GM12878 (cell line): ENCODE measurements around the gene ANHX. TPM values are rescaled to one million over a fixed set of nuclear protein-coding genes. Genes with fewer than 3 reads are reported as not detected.

Experiments
- ATAC-seq: fragments of 200-7000 bp; cut with Tn5 transposase; 3 replicates; pipeline ENCODE4 v1.9.1; 2020; ENCODE audit warnings: mild to moderate bottlenecking, moderate library complexity
- BruUV-seq: library from RNA; stranded (reverse); fragments of 400-500 nt; replicated peaks from 2 replicates; lab custom pipeline; 2021; lab: Mats Ljungman, UMichigan
- CTCF ChIA-PET: fragments of 300-600 bp; sonication (Branson Sonifier 250); formaldehyde crosslinking; extraction: SDS; loops from one replicate; lab custom pipeline; 2021; ENCODE audit warnings: inconsistent platforms; lab: Yijun Ruan, JAX
- POLR2A ChIA-PET: fragments of 350-600 bp; formaldehyde crosslinking; extraction: SDS; loops from one replicate; lab custom pipeline; 2021; ENCODE audit warnings: inconsistent platforms; lab: Charles Lee
- RAD21 ChIA-PET: fragments of 300-600 bp; sonication (Branson Sonifier 250); formaldehyde crosslinking; loops from one replicate; lab custom pipeline; 2023; ENCODE audit warnings: antibody characterized with exemption; ENCODE audit not compliant: unreplicated experiment; lab: Charles Lee
- SMC1A ChIA-PET: fragments of 300-600 bp; sonication (Branson Sonifier 250); formaldehyde crosslinking; loops from one replicate; lab custom pipeline; 2023; ENCODE audit not compliant: unreplicated experiment, uncharacterized antibody; lab: Charles Lee
- DNase-seq: peaks from one replicate; pipeline ENCODE4 v3.0.0-alpha.2; 2011; ENCODE audit warnings: low read depth, low spot score
- FAIRE-seq: peaks from 3 replicates; lab custom pipeline; 2011; peaks lifted over from hg19 to GRCh38; lab: Jason Lieb, UNC
- H2AFZ ChIP-seq: 2 replicates; pipeline ENCODE4 v1.6.0; 2011; ENCODE audit warnings: low read depth, low read length, control low read depth; ENCODE audit not compliant: control insufficient read depth
- H3K27ac ChIP-seq: 2 replicates; pipeline ENCODE4 v1.5.1; 2011; ENCODE audit warnings: control low read depth; ENCODE audit not compliant: control insufficient read depth, insufficient read depth
- H3K27me3 ChIP-seq, 2 experiments: replicated peaks in 1 of 2; 2 replicates each; pipeline versions ENCODE4 v1.6.0 to v1.6.1; 2011; ENCODE audit warnings: low read length in 1 of 2; ENCODE audit not compliant: control insufficient read depth in 2 of 2, insufficient read depth in 2 of 2
- H3K36me3 ChIP-seq, 2 experiments: 2 replicates each; pipeline ENCODE4 v1.5.1; 2011; ENCODE audit warnings: low read length in 1 of 2; ENCODE audit not compliant: control insufficient read depth in 2 of 2, insufficient read depth in 2 of 2
- H3K4me1 ChIP-seq: 2 replicates; pipeline ENCODE4 v1.6.1; 2011; ENCODE audit warnings: mild to moderate bottlenecking, low read length, moderate library complexity, mixed read lengths; ENCODE audit not compliant: control insufficient read depth, insufficient read depth
- H3K4me2 ChIP-seq: 2 replicates; pipeline ENCODE4 v1.6.0; 2011; ENCODE audit warnings: control low read depth; ENCODE audit not compliant: control insufficient read depth, insufficient read depth
- H3K4me3 ChIP-seq: fragments of 200-600 bp; sonication (generic); 2 replicates; pipeline ENCODE4 v1.5.1; 2016
- H3K79me2 ChIP-seq: 2 replicates; pipeline ENCODE4 v1.6.0; 2011; ENCODE audit warnings: low read length; ENCODE audit not compliant: control insufficient read depth, insufficient read depth
- H3K9ac ChIP-seq: 2 replicates; pipeline ENCODE4 v1.8.0; 2011; ENCODE audit warnings: low read length, control low read depth, mixed read lengths; ENCODE audit not compliant: control insufficient read depth, insufficient read depth
- H3K9me3 ChIP-seq: replicated peaks from 3 replicates; pipeline ENCODE4 v1.5.1; 2011; ENCODE audit warnings: mild to moderate bottlenecking, low read length; ENCODE audit not compliant: control insufficient read depth, insufficient read depth
- H4K20me1 ChIP-seq: 2 replicates; pipeline ENCODE4 v1.6.0; 2011; ENCODE audit not compliant: control insufficient read depth, insufficient read depth
- CHD1 ChIP-seq: IDR thresholded peaks from 2 replicates; pipeline ENCODE4 v1.6.1; 2012; ENCODE audit warnings: low read depth, low read length, improper control_type of control experiment
- DPF2 ChIP-seq: fragments of 450-650 bp; IDR thresholded peaks from 2 replicates; pipeline ENCODE4 v1.6.1; 2017; ENCODE audit warnings: mild to moderate bottlenecking
- EGR1 ChIP-seq, 2 experiments: IDR thresholded peaks; 1 replicate in 1 of 2; 2 replicates in 1 of 2; pipeline ENCODE4 v1.6.1; 2011 to 2012; ENCODE audit warnings: low read depth in 2 of 2, low read length in 2 of 2, borderline replicate concordance in 1 of 2, mild to moderate bottlenecking in 1 of 2, moderate library complexity in 1 of 2
- HDGF ChIP-seq: fragments of 450-650 bp; IDR thresholded peaks from 2 replicates; pipeline ENCODE4 v1.6.1; 2016; ENCODE audit warnings: antibody characterized with exemption
- MYC ChIP-seq: IDR thresholded peaks from 2 replicates; pipeline ENCODE4 v1.6.1; 2011; ENCODE audit warnings: mild to moderate bottlenecking, low read length, moderate library complexity, inconsistent platforms; ENCODE audit not compliant: insufficient read depth, insufficient replicate concordance, insufficient read length, severe bottlenecking
- ZNF24 ChIP-seq: fragments of 450-650 bp; IDR thresholded peaks from 2 replicates; pipeline ENCODE4 v1.6.1; 2017; ENCODE audit warnings: antibody characterized with exemption, mild to moderate bottlenecking
- WGBS: methylation state at CpG from one replicate; pipeline ENCODE4 v1.1.6; 2016; ENCODE audit warnings: low lambda C conversion rate; ENCODE audit not compliant: insufficient replicate concordance, insufficient coverage; ENCODE audit errors: missing lambda C conversion rate; 5-methylcytosine and 5-hydroxymethylcytosine counted together
- in situ Hi-C: fragments of 300-500 bp; cut with MboI; formaldehyde crosslinking; loops from 9 replicates; pipeline ENCODE4 v1.14.3; 2018; ENCODE audit warnings: mixed read lengths
- intact Hi-C: fragments of 100-400 bp; cut with micrococcal nuclease; formaldehyde crosslinking; loops from one replicate; pipeline ENCODE4 v1.14.2; 2022; ENCODE audit not compliant: unreplicated experiment
- polyA plus RNA-seq, 11 experiments: library from polyadenylated mRNA; depleted of rRNA in 4 of 11; unstranded in 6 of 11; stranded (reverse) in 5 of 11; fragments of >200 nt; fragmentation: Nextera tagmentation in 4 of 11; fragmentation: Illumina TruSeq in 1 of 11; extraction: Ambion mirVana in 4 of 11; extraction: Trizol in 1 of 11; gene quantifications; 1 replicate in 1 of 11; 2 replicates in 10 of 11; pipeline versions ENCODE4 v1.2.1 to v1.2.3, GENCODE V29; 2011 to 2016; ENCODE audit warnings: inconsistent platforms in 2 of 11, missing spikeins in 2 of 11, low read depth in 1 of 11
- small RNA-seq: library from RNA; depleted of rRNA; stranded (forward); fragments of <200 nt; gene quantifications from one replicate; pipeline ENCODE3, GENCODE V24; 2014
- total RNA-seq, 4 experiments: library from RNA; depleted of rRNA in 3 of 4; stranded (reverse); fragments of >200 nt in 3 of 4; fragmentation: Illumina TruSeq in 1 of 4; extraction: Trizol in 1 of 4; gene quantifications; 2 replicates each; pipeline versions ENCODE4 v1.2.1 to v1.2.3, GENCODE V29; 2013 to 2021
- TF ChIP-seq, protein P1 (sequence below): fragments of 450-650 bp; conservative IDR thresholded peaks from 2 replicates; pipeline ENCODE4 v1.6.1; 2017; ENCODE audit warnings: mild to moderate bottlenecking, moderate library complexity

Gene ANHX
- total and polyA plus RNA-seq, 10 of the 15 experiments (the other 5 are each of a cell fraction or from before 2014, with no cell fraction given), result not detected

DNA sequence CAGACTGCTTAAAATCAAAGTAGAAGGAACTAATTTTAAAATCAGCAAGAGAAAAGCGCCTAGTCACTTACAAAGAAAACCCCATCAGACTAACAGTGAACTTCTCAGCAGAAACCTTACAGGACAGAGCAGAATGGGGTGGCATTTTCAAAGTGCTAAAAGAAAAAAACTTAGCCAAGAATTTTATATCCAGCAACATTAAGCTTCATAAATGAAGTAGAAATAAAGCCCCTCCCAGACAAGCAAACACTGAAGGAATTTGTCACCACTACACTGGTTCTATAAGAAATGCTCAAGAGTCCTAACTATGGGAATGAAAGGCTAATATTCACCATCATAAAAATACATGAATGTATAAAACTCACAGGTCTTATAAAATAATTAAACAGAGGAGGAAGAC, 60.8 kb downstream of the ANHX start:
- Histone ChIP-seq H3K36me3 (no peaks in the 10 kb centered on the region), H3K27ac (no peak overlapping the region), H3K4me1 (no peaks in the 10 kb centered on the region), H3K9me3 (peaks cover 10% of the 10 kb centered on the region; the same call in 2 of the 3 replicates), H4K20me1 (no peaks in the 10 kb centered on the region), H3K9ac (no peak overlapping the region), H3K4me2 (no peak overlapping the region), H3K27me3 (no peaks in the 10 kb centered on the region), H3K4me3 (no peak overlapping the region), H3K79me2 (no peaks in the 10 kb centered on the region)
- ATAC-seq (no peak), DNase-seq (no peak), FAIRE-seq (no peak)
- ChIA-PET POLR2A (no interaction called here), RAD21 (no interaction called here), CTCF (no interaction called here), SMC1A (no interaction called here)
- intact Hi-C loops (no loop called here), in situ Hi-C loops (no loop called here)
- WGBS, result 14% methylated on average over 1 of the region's 1 CpG
- TF ChIP-seq HDGF, result no peak
- TF ChIP-seq, all 136 proteins: peak for 0
- H2AFZ ChIP-seq, result no peak overlapping the region
- no TSS peak for BruUV-seq

DNA sequence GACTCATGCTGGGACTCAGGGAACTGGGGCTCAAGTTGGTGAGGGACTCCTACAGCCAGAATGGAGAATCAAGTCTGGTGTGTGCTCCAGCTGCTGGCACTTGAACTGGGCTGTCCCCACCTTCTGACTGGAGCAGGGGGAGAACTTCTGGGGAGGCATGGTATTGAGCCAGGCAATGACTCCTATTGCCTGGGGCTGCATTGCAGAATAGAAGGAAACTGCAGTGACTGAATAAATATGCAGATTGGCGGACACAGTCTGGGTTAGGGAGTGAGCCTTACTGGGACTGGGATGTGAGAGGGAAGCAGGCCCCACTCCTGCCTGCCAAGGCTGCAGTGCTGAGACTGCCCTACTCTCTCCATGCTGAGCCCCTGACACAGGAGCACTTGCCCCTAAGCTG, 63.2 kb downstream of the ANHX start:
- POLR2A ChIA-PET, result no interaction called here
- no peak for FAIRE-seq

More for the DNA sequence above, 63.2 kb downstream of the ANHX start:
- peaks cover 9% of the 10 kb centered on the region; the same call in 2 of the 3 replicates for H3K9me3 ChIP-seq
- H4K20me1 ChIP-seq, result no peaks in the 10 kb centered on the region
- 10% methylated on average over 1 of the region's 1 CpG for WGBS
- no peaks in the 10 kb centered on the region for H3K27me3 ChIP-seq
- in situ Hi-C loops (no loop called here), intact Hi-C loops (no loop called here)
- CTCF ChIA-PET, result no interaction called here
- no peak overlapping the region for H2AFZ ChIP-seq
- no peaks in the 10 kb centered on the region for H3K79me2 ChIP-seq
- no TSS peak for BruUV-seq
- no peak overlapping the region for H3K27ac ChIP-seq
- RAD21 ChIA-PET, result no interaction called here
- H3K4me1 ChIP-seq, result no peaks in the 10 kb centered on the region
- TF ChIP-seq, protein P1, sequence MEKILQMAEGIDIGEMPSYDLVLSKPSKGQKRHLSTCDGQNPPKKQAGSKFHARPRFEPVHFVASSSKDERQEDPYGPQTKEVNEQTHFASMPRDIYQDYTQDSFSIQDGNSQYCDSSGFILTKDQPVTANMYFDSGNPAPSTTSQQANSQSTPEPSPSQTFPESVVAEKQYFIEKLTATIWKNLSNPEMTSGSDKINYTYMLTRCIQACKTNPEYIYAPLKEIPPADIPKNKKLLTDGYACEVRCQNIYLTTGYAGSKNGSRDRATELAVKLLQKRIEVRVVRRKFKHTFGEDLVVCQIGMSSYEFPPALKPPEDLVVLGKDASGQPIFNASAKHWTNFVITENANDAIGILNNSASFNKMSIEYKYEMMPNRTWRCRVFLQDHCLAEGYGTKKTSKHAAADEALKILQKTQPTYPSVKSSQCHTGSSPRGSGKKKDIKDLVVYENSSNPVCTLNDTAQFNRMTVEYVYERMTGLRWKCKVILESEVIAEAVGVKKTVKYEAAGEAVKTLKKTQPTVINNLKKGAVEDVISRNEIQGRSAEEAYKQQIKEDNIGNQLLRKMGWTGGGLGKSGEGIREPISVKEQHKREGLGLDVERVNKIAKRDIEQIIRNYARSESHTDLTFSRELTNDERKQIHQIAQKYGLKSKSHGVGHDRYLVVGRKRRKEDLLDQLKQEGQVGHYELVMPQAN, result no peak
- TF ChIP-seq EGR1 (IDR thresholded peaks at IDR 0.05; ENCODE audit: borderline replicate concordance in 1 of 2, low read depth in 2 of 2, low read length in 2 of 2) (no peak), DPF2 (no peak), MYC (no peak), ZNF24 (no peak), CHD1 (no peak)
- SMC1A ChIA-PET, result no interaction called here
- H3K9ac ChIP-seq, result no peak overlapping the region
- no peak overlapping the region for H3K4me3 ChIP-seq
- DNase-seq (no peak), ATAC-seq (no peak)
- H3K4me2 ChIP-seq, result no peak overlapping the region
- H3K36me3 ChIP-seq, result no peaks in the 10 kb centered on the region

Small RNA genes lying within 50 kb of the gene (small RNA-seq; reads per million reads assigned to genes)
- not detected for gene RF00019
- gene RNU6-717P, result not detected

Other genes with a start within 250 kb of the ANHX start
- gene ZNF26, start 249.5 kb downstream of the ANHX start, total RNA-seq (2014; rRNA removed), result 7.2 and 17.1 TPM in 2 replicates
- gene ZNF26, start 249.5 kb downstream of the ANHX start, total RNA-seq (2014; rRNA removed; fragmentation: Illumina TruSeq; extraction: Trizol), result 8.6 and 9.1 TPM in 2 replicates
- gene ZNF26, start 249.5 kb downstream of the ANHX start, total RNA-seq (2021), result 13.4 and 14.1 TPM in 2 replicates
- gene ZNF26, start 249.5 kb downstream of the ANHX start, polyA plus RNA-seq (2011; rRNA removed), result 11.0 and 16.5 TPM in 2 replicates
- 5.7 and 7.4 TPM in 2 replicates for gene ZNF26, start 249.5 kb downstream of the ANHX start, polyA plus RNA-seq (2014; fragmentation: Illumina TruSeq; extraction: Trizol)
- gene ZNF26, start 249.5 kb downstream of the ANHX start, polyA plus RNA-seq (2014; fragmentation: Nextera tagmentation; extraction: Ambion mirVana), result 1 to 10 TPM in 1 of 2 experiments, under 1 TPM in 1; 1.00 to 1.4 TPM
- gene ZNF26, start 249.5 kb downstream of the ANHX start, polyA plus RNA-seq (2014; rRNA removed), result 15.4 and 17.1 TPM in 2 replicates
- 10 to 100 TPM in 1 of 2 experiments, 1 to 10 TPM in 1; 9.9 to 11.5 TPM for gene ZNF26, start 249.5 kb downstream of the ANHX start, polyA plus RNA-seq (2016; fragmentation: Nextera tagmentation; extraction: Ambion mirVana)
- gene ZNF84, start 198.4 kb downstream of the ANHX start, total RNA-seq (2014; rRNA removed), result 14.9 and 18.7 TPM in 2 replicates
- 25.7 and 26.1 TPM in 2 replicates for gene ZNF84, start 198.4 kb downstream of the ANHX start, total RNA-seq (2014; rRNA removed; fragmentation: Illumina TruSeq; extraction: Trizol)
- gene ZNF84, start 198.4 kb downstream of the ANHX start, total RNA-seq (2021), result 16.2 and 19.8 TPM in 2 replicates
- gene ZNF84, start 198.4 kb downstream of the ANHX start, polyA plus RNA-seq (2011; rRNA removed), result 35.3 and 53.8 TPM in 2 replicates
- gene ZNF84, start 198.4 kb downstream of the ANHX start, polyA plus RNA-seq (2014; fragmentation: Illumina TruSeq; extraction: Trizol), result 21.7 and 26.0 TPM in 2 replicates
- gene ZNF84, start 198.4 kb downstream of the ANHX start, polyA plus RNA-seq (2014; fragmentation: Nextera tagmentation; extraction: Ambion mirVana), result 10 to 100 TPM; 10.4 to 11.9 TPM
- gene ZNF84, start 198.4 kb downstream of the ANHX start, polyA plus RNA-seq (2014; rRNA removed), result 14.0 and 14.6 TPM in 2 replicates
- gene ZNF84, start 198.4 kb downstream of the ANHX start, polyA plus RNA-seq (2016; fragmentation: Nextera tagmentation; extraction: Ambion mirVana), result 10 to 100 TPM; 16.2 to 17.0 TPM
- gene ZNF140, start 155.0 kb downstream of the ANHX start, total RNA-seq (2014; rRNA removed), result 17.7 and 23.7 TPM in 2 replicates
- gene ZNF140, start 155.0 kb downstream of the ANHX start, total RNA-seq (2014; rRNA removed; fragmentation: Illumina TruSeq; extraction: Trizol), result 15.3 TPM in 2 replicates
- 11.1 and 11.5 TPM in 2 replicates for gene ZNF140, start 155.0 kb downstream of the ANHX start, total RNA-seq (2021)
- 21.2 and 30.5 TPM in 2 replicates for gene ZNF140, start 155.0 kb downstream of the ANHX start, polyA plus RNA-seq (2011; rRNA removed)
- 14.7 and 18.2 TPM in 2 replicates for gene ZNF140, start 155.0 kb downstream of the ANHX start, polyA plus RNA-seq (2014; fragmentation: Illumina TruSeq; extraction: Trizol)
- 1 to 10 TPM; 6.8 to 7.4 TPM for gene ZNF140, start 155.0 kb downstream of the ANHX start, polyA plus RNA-seq (2014; fragmentation: Nextera tagmentation; extraction: Ambion mirVana)
- gene ZNF140, start 155.0 kb downstream of the ANHX start, polyA plus RNA-seq (2014; rRNA removed), result 9.2 TPM in 2 replicates
- 10 to 100 TPM; 14.6 to 15.9 TPM for gene ZNF140, start 155.0 kb downstream of the ANHX start, polyA plus RNA-seq (2016; fragmentation: Nextera tagmentation; extraction: Ambion mirVana)
- gene ZNF891, start 105.6 kb downstream of the ANHX start, total RNA-seq (2014; rRNA removed), result 0.85 and 1.0 TPM in 2 replicates
- gene ZNF891, start 105.6 kb downstream of the ANHX start, total RNA-seq (2014; rRNA removed; fragmentation: Illumina TruSeq; extraction: Trizol), result 1.1 and 1.2 TPM in 2 replicates
- 0.74 and 0.90 TPM in 2 replicates for gene ZNF891, start 105.6 kb downstream of the ANHX start, total RNA-seq (2021)
- 0.80 and 1.4 TPM in 2 replicates for gene ZNF891, start 105.6 kb downstream of the ANHX start, polyA plus RNA-seq (2011; rRNA removed)
- 0.79 and 1.1 TPM in 2 replicates for gene ZNF891, start 105.6 kb downstream of the ANHX start, polyA plus RNA-seq (2014; fragmentation: Illumina TruSeq; extraction: Trizol)
- under 1 TPM; 0.20 to 0.29 TPM for gene ZNF891, start 105.6 kb downstream of the ANHX start, polyA plus RNA-seq (2014; fragmentation: Nextera tagmentation; extraction: Ambion mirVana)
- 0.59 and 0.66 TPM in 2 replicates for gene ZNF891, start 105.6 kb downstream of the ANHX start, polyA plus RNA-seq (2014; rRNA removed)
- gene ZNF891, start 105.6 kb downstream of the ANHX start, polyA plus RNA-seq (2016; fragmentation: Nextera tagmentation; extraction: Ambion mirVana), result under 1 TPM; 0.28 to 0.45 TPM
- gene ZNF10, start 105.2 kb downstream of the ANHX start, total RNA-seq (2014; rRNA removed), result 3.4 and 3.5 TPM in 2 replicates
- gene ZNF10, start 105.2 kb downstream of the ANHX start, total RNA-seq (2014; rRNA removed; fragmentation: Illumina TruSeq; extraction: Trizol), result 2.7 and 3.8 TPM in 2 replicates
- gene ZNF10, start 105.2 kb downstream of the ANHX start, total RNA-seq (2021), result 3.2 and 4.1 TPM in 2 replicates
- gene ZNF10, start 105.2 kb downstream of the ANHX start, polyA plus RNA-seq (2011; rRNA removed), result 2.1 and 2.4 TPM in 2 replicates
- 3.3 and 3.9 TPM in 2 replicates for gene ZNF10, start 105.2 kb downstream of the ANHX start, polyA plus RNA-seq (2014; fragmentation: Illumina TruSeq; extraction: Trizol)
- gene ZNF10, start 105.2 kb downstream of the ANHX start, polyA plus RNA-seq (2014; fragmentation: Nextera tagmentation; extraction: Ambion mirVana), result 1 to 10 TPM; 1.8 to 2.5 TPM
- 2.6 and 4.2 TPM in 2 replicates for gene ZNF10, start 105.2 kb downstream of the ANHX start, polyA plus RNA-seq (2014; rRNA removed)
- 1 to 10 TPM; 1.7 to 2.6 TPM for gene ZNF10, start 105.2 kb downstream of the ANHX start, polyA plus RNA-seq (2016; fragmentation: Nextera tagmentation; extraction: Ambion mirVana)
- 17.1 and 23.2 TPM in 2 replicates for gene ZNF268, start 54.4 kb downstream of the ANHX start, total RNA-seq (2014; rRNA removed)
- 18.8 and 20.1 TPM in 2 replicates for gene ZNF268, start 54.4 kb downstream of the ANHX start, total RNA-seq (2014; rRNA removed; fragmentation: Illumina TruSeq; extraction: Trizol)
- gene ZNF268, start 54.4 kb downstream of the ANHX start, total RNA-seq (2021), result 16.2 and 16.6 TPM in 2 replicates
- gene ZNF268, start 54.4 kb downstream of the ANHX start, polyA plus RNA-seq (2011; rRNA removed), result 15.1 and 16.6 TPM in 2 replicates
- 12.0 and 12.3 TPM in 2 replicates for gene ZNF268, start 54.4 kb downstream of the ANHX start, polyA plus RNA-seq (2014; fragmentation: Illumina TruSeq; extraction: Trizol)
- 10 to 100 TPM in 1 of 2 experiments, 1 to 10 TPM in 1; 9.4 to 11.4 TPM for gene ZNF268, start 54.4 kb downstream of the ANHX start, polyA plus RNA-seq (2014; fragmentation: Nextera tagmentation; extraction: Ambion mirVana)
- 11.1 and 14.2 TPM in 2 replicates for gene ZNF268, start 54.4 kb downstream of the ANHX start, polyA plus RNA-seq (2014; rRNA removed)
- 10 to 100 TPM; 15.4 to 17.6 TPM for gene ZNF268, start 54.4 kb downstream of the ANHX start, polyA plus RNA-seq (2016; fragmentation: Nextera tagmentation; extraction: Ambion mirVana)